Endodermal cell (in vitro differentiated cells): Measurements from ENCODE around the gene NDC80. TPM values are rescaled to one million over a fixed set of nuclear protein-coding genes. Genes with fewer than 3 reads are reported as not detected.
"Not testable (repeated sequence)": the region's sequence is repeated elsewhere in the genome, so short reads cannot be mapped to it uniquely, and the experiment has no call there.

Experiments
- DNase-seq: peaks from one replicate; pipeline ENCODE4 v3.0.0-alpha.2; 2017
- H3K27ac ChIP-seq: 2 replicates; pipeline ENCODE4 v1.5.1; 2013; ENCODE audit warnings: mild to moderate bottlenecking, low read depth, low read length, moderate library complexity
- H3K27me3 ChIP-seq: 2 replicates; pipeline ENCODE4 v1.6.1; 2013; ENCODE audit warnings: mild to moderate bottlenecking, low read length, moderate library complexity; ENCODE audit not compliant: insufficient read depth, control insufficient read depth, poor library complexity, severe bottlenecking
- H3K36me3 ChIP-seq: 2 replicates; pipeline ENCODE4 v1.7.0; 2013; ENCODE audit warnings: mild to moderate bottlenecking, low read length, moderate library complexity; ENCODE audit not compliant: control insufficient read depth, insufficient read depth
- H3K4me1 ChIP-seq: one replicate; pipeline ENCODE4 v1.7.0; 2013; ENCODE audit warnings: low read length; ENCODE audit not compliant: control insufficient read depth, insufficient read depth
- H3K4me3 ChIP-seq: 2 replicates; pipeline ENCODE4 v1.5.1; 2013; ENCODE audit warnings: mild to moderate bottlenecking, low read length, moderate library complexity
- H3K9ac ChIP-seq: 2 replicates; pipeline ENCODE4 v1.6.1; 2013; ENCODE audit warnings: mild to moderate bottlenecking, low read length, moderate library complexity; ENCODE audit not compliant: poor library complexity, severe bottlenecking; ENCODE audit errors: extremely low read depth
- H3K9me3 ChIP-seq: 2 replicates; pipeline ENCODE4 v1.6.1; 2013; ENCODE audit warnings: mild to moderate bottlenecking, low read length, moderate library complexity; ENCODE audit not compliant: control insufficient read depth
- H3K27ac Mint-ChIP-seq: 2 replicates; pipeline ENCODE4 v1.8.0; 2020; ENCODE audit warnings: mixed read lengths
- H3K27me3 Mint-ChIP-seq: 2 replicates; pipeline ENCODE4 v1.8.0; 2021; ENCODE audit warnings: mild to moderate bottlenecking, mixed read lengths; ENCODE audit not compliant: insufficient read depth
- H3K36me3 Mint-ChIP-seq: 2 replicates; pipeline ENCODE4 v1.8.0; 2020; ENCODE audit warnings: low read depth, mixed read lengths
- H3K4me1 Mint-ChIP-seq: 2 replicates; pipeline ENCODE4 v1.8.0; 2020; ENCODE audit warnings: mixed read lengths
- H3K4me3 Mint-ChIP-seq: 2 replicates; pipeline ENCODE4 v1.8.0; 2020; ENCODE audit warnings: mild to moderate bottlenecking, moderate library complexity, mixed read lengths
- H3K9me3 Mint-ChIP-seq: 2 replicates; pipeline ENCODE4 v1.8.0; 2020; ENCODE audit warnings: mild to moderate bottlenecking, mixed read lengths
- CTCF ChIP-seq: fragments of 200-600 bp; sonication (generic); conservative IDR thresholded peaks from 2 replicates; pipeline ENCODE4 v1.5.0; 2021; ENCODE audit warnings: antibody characterized with exemption, mild to moderate bottlenecking
- WGBS, 2 experiments: methylation state at CpG; one replicate each; pipeline versions ENCODE4 v1.1.5 to v1.1.7; 2013; ENCODE audit warnings: missing lambda C conversion rate in 2 of 2, mixed read lengths in 1 of 2; ENCODE audit not compliant: insufficient coverage in 1 of 2, insufficient read length in 1 of 2; 5-methylcytosine and 5-hydroxymethylcytosine counted together
- long read RNA-seq, 4 experiments: library from polyadenylated mRNA in 2 of 4; library from RNA in 1 of 4; library from capped mRNA in 1 of 4; stranded (forward) in 3 of 4; unstranded in 1 of 4; transcript quantifications; one replicate each; pipeline ENCODE4 v2.0.0, GENCODE V29; 2020 to 2021; ENCODE audit warnings: inconsistent platforms in 1 of 4
- polyA plus RNA-seq, 2 experiments: library from polyadenylated mRNA; stranded (reverse); fragments of 50-300 nt; gene quantifications; one replicate each; pipeline ENCODE4 v1.2.3, GENCODE V29; 2013
- total RNA-seq, 2 donors: library from RNA; stranded (reverse); fragmentation: NEBNext Ultra II Directional in 1 of 2; extraction: Animal tissue kit (Norgen Biotek cat#: 25700) in 1 of 2; gene quantifications; 2 replicates in 1 of 2; 3 replicates in 1 of 2; pipeline ENCODE4 v1.2.1, GENCODE V29; 2021

NDC80 gene
- total RNA-seq, result 10 to 100 TPM; 29.7 to 61.8 TPM
- 52.1 TPM for polyA plus RNA-seq (2013, experiment 1 of 2)
- polyA plus RNA-seq (2013, experiment 2 of 2), result 53.9 TPM
- long read RNA-seq, experiment 1, transcript NDC80-201 (17 exons, 2,172 nt), result major isoform, 10 of 26 reads
- long read RNA-seq, experiment 1, partial matches to known transcripts, result 8 of 26 reads
- long read RNA-seq, experiment 1, other reads (novel, unspliced or antisense), result 8 of 26 reads
- long read RNA-seq, experiment 2, transcript NDC80-201 (17 exons, 2,172 nt), result major isoform, 60 of 76 reads
- long read RNA-seq, experiment 2, partial matches to known transcripts, result 6 of 76 reads
- long read RNA-seq, experiment 2, other reads (novel, unspliced or antisense), result 10 of 76 reads
- long read RNA-seq, experiment 3, transcript NDC80-201 (17 exons, 2,172 nt), result major isoform, 117 of 152 reads
- long read RNA-seq, experiment 3, partial matches to known transcripts, result 26 of 152 reads
- long read RNA-seq, experiment 3, other reads (novel, unspliced or antisense), result 9 of 152 reads
- long read RNA-seq, experiment 4, transcript NDC80-201 (17 exons, 2,172 nt), result major isoform, 81 of 98 reads
- long read RNA-seq, experiment 4, partial matches to known transcripts, result 15 of 98 reads
- long read RNA-seq, experiment 4, other reads (novel, unspliced or antisense), result 2 of 98 reads

DNA sequence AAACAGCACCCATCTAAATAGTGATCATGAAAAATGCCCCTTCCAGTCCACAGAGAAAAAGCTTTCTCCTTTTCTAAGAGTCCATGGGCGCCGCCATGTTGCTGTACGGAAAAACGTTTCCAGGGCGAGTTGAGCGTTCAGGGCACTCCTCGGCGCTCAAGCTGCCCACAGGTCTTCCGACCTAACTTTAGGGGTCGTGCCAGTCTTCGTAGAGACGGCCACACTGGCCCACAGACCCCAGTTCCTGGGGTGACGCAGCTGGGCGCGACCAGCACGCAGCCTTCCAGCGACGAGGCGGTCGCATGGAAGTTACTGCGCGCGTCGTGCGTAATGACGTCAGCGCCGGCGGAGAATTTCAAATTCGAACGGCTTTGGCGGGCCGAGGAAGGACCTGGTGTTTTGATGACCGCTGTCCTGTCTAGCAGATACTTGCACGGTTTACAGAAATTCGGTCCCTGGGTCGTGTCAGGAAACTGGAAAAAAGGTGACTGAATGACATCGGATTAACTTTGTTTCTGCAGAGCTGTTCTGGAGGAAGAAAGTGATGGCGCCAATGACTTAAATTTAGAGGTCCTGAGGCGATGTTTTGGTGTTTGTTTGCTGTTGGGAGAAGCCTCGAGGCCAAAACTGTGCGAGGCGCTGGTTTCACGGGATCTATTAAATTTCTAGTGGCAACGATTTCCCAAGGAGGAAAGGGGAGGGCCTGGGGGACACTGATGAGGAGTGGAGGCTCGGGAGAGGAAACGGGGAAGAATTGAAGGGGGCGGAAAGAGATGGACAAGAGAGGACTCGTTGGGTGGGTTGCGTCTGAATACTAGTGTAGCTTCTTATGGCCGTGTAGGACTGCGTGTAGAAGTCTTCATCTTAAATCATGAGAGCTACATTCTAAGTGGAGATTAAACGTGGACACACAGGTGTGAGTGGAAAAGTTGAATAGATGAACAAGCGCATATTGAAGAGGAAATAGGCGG, at the start of gene NDC80, which contains the start of gene METTL4:
Gene NDC80 (plus strand): TSS at position 358 of the 971 bp plus-strand sequence. CDS start 1,429 bp downstream, outside the sequence.
Gene METTL4 (minus strand): TSS at position 306 of the 971 bp plus-strand sequence. CDS start 4,289 bp downstream, outside the sequence.
- peak; percentile 95 for DNase-seq
- peaks cover 23% of the 10 kb centered on the region for H3K4me1 Mint-ChIP-seq
- Histone ChIP-seq H3K4me1 (peaks cover 4% of the 10 kb centered on the region), H3K4me3 (peak within 1 kb of the TSS; percentile 95), H3K9me3 (peaks cover 4% of the 10 kb centered on the region), H3K27me3 (no peaks in the 10 kb centered on the region), H3K36me3 (peaks cover 26% of the 10 kb centered on the region), H3K9ac (peak within 1 kb of the TSS; percentile 97), H3K27ac (peak within 1 kb of the TSS; percentile 95)
- no peak for TF ChIP-seq CTCF
- H3K36me3 Mint-ChIP-seq, result peaks cover 17% of the 10 kb centered on the region
- no peaks in the 10 kb centered on the region for H3K27me3 Mint-ChIP-seq
- whole genome bisulfite sequencing, 2 experiments, result 0 to 1% methylated on average over 49 to 55 of the region's 55 CpGs
- peak within 1 kb of the TSS; percentile 99 for H3K27ac Mint-ChIP-seq
- H3K9me3 Mint-ChIP-seq, result no peaks in the 10 kb centered on the region
- H3K4me3 Mint-ChIP-seq, result peak within 1 kb of the TSS; percentile 94

DNA sequence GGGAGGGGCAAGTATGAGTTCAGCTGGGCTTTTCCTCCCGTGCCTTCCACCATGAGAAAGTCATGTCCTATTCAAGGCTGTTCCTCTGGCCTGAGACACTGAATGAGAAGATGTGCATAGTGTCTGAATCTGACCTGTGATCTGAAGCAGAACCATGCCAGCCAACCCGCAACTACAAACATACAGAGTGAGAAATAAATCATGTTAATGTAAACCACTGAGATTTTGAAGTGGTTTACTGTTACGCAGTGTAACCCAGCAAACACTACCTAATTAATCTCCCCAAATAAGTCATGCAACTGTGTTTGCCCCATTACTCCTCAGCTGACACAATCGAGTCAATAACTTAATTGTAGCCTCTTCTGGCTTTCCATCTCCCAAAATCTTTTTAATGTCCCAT, 49.2 kb upstream of the NDC80 start:
- Histone ChIP-seq H3K27ac (no peak overlapping the region), H3K36me3 (no peaks in the 10 kb centered on the region), H3K9me3 (peaks cover 4% of the 10 kb centered on the region), H3K27me3 (no peaks in the 10 kb centered on the region), H3K4me3 (no peak overlapping the region), H3K9ac (no peak overlapping the region), H3K4me1 (no peaks in the 10 kb centered on the region)
- Mint-ChIP-seq H3K27me3 (no peaks in the 10 kb centered on the region), H3K4me3 (no peak overlapping the region), H3K9me3 (peaks cover 5% of the 10 kb centered on the region), H3K4me1 (peaks cover 11% of the 10 kb centered on the region), H3K36me3 (peaks cover 5% of the 10 kb centered on the region), H3K27ac (no peak overlapping the region)
- DNase-seq, result no peak
- 84 to 94% methylated on average over 2 to 4 of the region's 4 CpGs for WGBS, 2 experiments
- TF ChIP-seq CTCF, result no peak

DNA sequence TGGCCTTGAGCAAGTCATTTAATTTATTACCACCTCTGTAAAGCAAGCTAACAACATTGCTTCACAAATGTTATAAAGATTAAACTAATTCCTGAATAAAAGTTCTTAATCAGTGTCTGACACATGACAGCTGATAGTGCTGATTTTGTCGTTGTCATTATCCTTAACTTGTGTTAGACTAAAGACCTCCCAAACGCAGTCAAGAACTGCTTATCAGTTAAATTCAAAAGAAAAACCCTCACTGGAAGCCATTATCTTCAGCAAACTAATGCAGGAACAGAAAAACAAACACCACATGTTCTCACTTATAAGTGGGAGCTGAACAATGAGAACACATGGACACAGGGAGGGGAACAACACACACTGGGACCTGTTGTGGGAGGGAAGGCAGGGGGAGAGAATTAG, 46.6 kb upstream of the NDC80 start:
- WGBS, 2 experiments, result 11 to 28% methylated on average over 2 of the region's 2 CpGs
- not testable (repeated sequence) for H3K4me3 ChIP-seq, DNase-seq, H3K4me3 Mint-ChIP-seq, H3K36me3 Mint-ChIP-seq, H3K9me3 Mint-ChIP-seq, H3K27ac ChIP-seq, H3K27me3 ChIP-seq, H3K9ac ChIP-seq, H3K4me1 ChIP-seq, H3K36me3 ChIP-seq, H3K27me3 Mint-ChIP-seq
- H3K9me3 ChIP-seq, result peaks cover 15% of the 10 kb centered on the region
- Mint-ChIP-seq H3K27ac (peak overlapping the region; percentile 55), H3K4me1 (peaks cover 11% of the 10 kb centered on the region)
